T-helper 17 cell (primary cell): ENCODE measurements around the gene CYP24A1. TPM values are rescaled to one million over a fixed set of nuclear protein-coding genes. Genes with fewer than 3 reads are reported as not detected.

Experiments used
- ATAC-seq: fragments of 150-1000 bp; cut with Tn5 transposase; 2 replicates; pipeline ENCODE4 v1.10.0; 2021; ENCODE audit warnings: mild to moderate bottlenecking, moderate library complexity
- DNase-seq, 3 donors: peaks; one replicate each; pipeline versions ENCODE4 v3.0.0 to v3.0.0-alpha.2; 2020 to 2021
- H3K9me3 ChIP-seq: one replicate; pipeline ENCODE4 v1.7.0; 2013; ENCODE audit warnings: low read length, mild to moderate bottlenecking; ENCODE audit not compliant: control insufficient read depth, poor library complexity, severe bottlenecking
- H3K27ac Mint-ChIP-seq: one replicate; pipeline ENCODE4 v1.8.0; 2022; ENCODE audit warnings: mild to moderate bottlenecking, moderate library complexity, mixed read lengths
- H3K27me3 Mint-ChIP-seq: one replicate; pipeline ENCODE4 v1.8.0; 2022; ENCODE audit warnings: mixed read lengths
- H3K36me3 Mint-ChIP-seq: one replicate; pipeline ENCODE4 v1.8.0; 2022; ENCODE audit warnings: low read depth, mixed read lengths
- H3K4me1 Mint-ChIP-seq: one replicate; pipeline ENCODE4 v1.8.0; 2022; ENCODE audit warnings: mild to moderate bottlenecking, mixed read lengths
- H3K4me3 Mint-ChIP-seq: one replicate; pipeline ENCODE4 v1.8.0; 2022; ENCODE audit warnings: mild to moderate bottlenecking, moderate library complexity, mixed read lengths
- total RNA-seq, 4 donors: library from RNA in 2 of 4; stranded (reverse) in 2 of 4; gene quantifications; one replicate each; pipeline ENCODE4 v1.2.3 and lab custom pipeline; 2022 to 2026

CYP24A1 gene
- under 1 TPM in 1 of 2 donors, not detected in 1; 0.22 TPM for total RNA-seq
- total RNA-seq (lab: John Stamatoyannopoulos, UW) = 0.15 to 0.23 reads per million in 2 donors

- H3K4me1 Mint-ChIP-seq = peaks cover 10% of the 10 kb centered on the region
- peaks cover 6% of the 10 kb centered on the region for H3K36me3 Mint-ChIP-seq
- ATAC-seq (peak; percentile 47), DNase-seq (no peak)
- peak within 1 kb of the TSS; percentile 74 for H3K4me3 Mint-ChIP-seq
- H3K27ac Mint-ChIP-seq = no peak within 1 kb of the TSS
- no peaks in the 10 kb centered on the region for H3K9me3 ChIP-seq
- H3K27me3 Mint-ChIP-seq = peaks cover 82% of the 10 kb centered on the region
Measured at GRCh38 chr20:54173653-54174456, at the start of gene CYP24A1. Gene CYP24A1, minus strand, starts transcription at chr20:54173986. Its CDS starts 407 bp downstream, at chr20:54173579.

- DNase-seq = no peak
- H3K4me3 Mint-ChIP-seq = no peak overlapping the region
- peaks cover 10% of the 10 kb centered on the region for H3K4me1 Mint-ChIP-seq
- no peaks in the 10 kb centered on the region for H3K9me3 ChIP-seq
- peaks cover 3% of the 10 kb centered on the region for H3K36me3 Mint-ChIP-seq
- ATAC-seq = no peak
- H3K27me3 Mint-ChIP-seq = no peaks in the 10 kb centered on the region
- H3K27ac Mint-ChIP-seq = no peak overlapping the region
Measured at GRCh38 chr20:54223285-54223684, 49.5 kb upstream of the CYP24A1 start.

GRCh38 chr20:54221996-54222890 is 48.5 kb upstream of the CYP24A1 start:
- DNase-seq = no peak
- Mint-ChIP-seq H3K27ac (peak overlapping the region; percentile 70), H3K36me3 (peaks cover 3% of the 10 kb centered on the region), H3K4me1 (peaks cover 10% of the 10 kb centered on the region), H3K27me3 (no peaks in the 10 kb centered on the region), H3K4me3 (no peak overlapping the region)
- no peak for ATAC-seq
- no peaks in the 10 kb centered on the region for H3K9me3 ChIP-seq

GRCh38 chr20:54221353-54221752 is 47.6 kb upstream of the CYP24A1 start:
- DNase-seq (no peak), ATAC-seq (peak; percentile 79)
- peak overlapping the region; percentile 50 for H3K4me3 Mint-ChIP-seq
- H3K36me3 Mint-ChIP-seq = peaks cover 6% of the 10 kb centered on the region
- H3K27me3 Mint-ChIP-seq = no peaks in the 10 kb centered on the region
- peaks cover 10% of the 10 kb centered on the region for H3K4me1 Mint-ChIP-seq
- H3K9me3 ChIP-seq = no peaks in the 10 kb centered on the region
- H3K27ac Mint-ChIP-seq = peak overlapping the region; percentile 70

GRCh38 chr20:54220722-54221121 is 46.9 kb upstream of the CYP24A1 start:
- no peak for ATAC-seq

GRCh38 chr20:54219751-54220426 is 46.1 kb upstream of the CYP24A1 start:
- Mint-ChIP-seq H3K36me3 (peaks cover 7% of the 10 kb centered on the region), H3K27me3 (no peaks in the 10 kb centered on the region), H3K4me1 (peaks cover 10% of the 10 kb centered on the region), H3K27ac (no peak overlapping the region), H3K4me3 (no peak overlapping the region)
- no peak for ATAC-seq
- no peaks in the 10 kb centered on the region for H3K9me3 ChIP-seq
- DNase-seq = no peak

More at GRCh38 chr20:54220722-54221121, 46.9 kb upstream of the CYP24A1 start:
- H3K9me3 ChIP-seq = no peaks in the 10 kb centered on the region
- H3K4me3 Mint-ChIP-seq = no peak overlapping the region
- H3K27ac Mint-ChIP-seq = peak overlapping the region; percentile 70
- peaks cover 10% of the 10 kb centered on the region for H3K4me1 Mint-ChIP-seq
- DNase-seq = no peak
- H3K27me3 Mint-ChIP-seq = no peaks in the 10 kb centered on the region
- H3K36me3 Mint-ChIP-seq = peaks cover 6% of the 10 kb centered on the region

- no peak for DNase-seq
- Mint-ChIP-seq H3K27ac (no peak overlapping the region), H3K27me3 (no peaks in the 10 kb centered on the region), H3K4me1 (peaks cover 10% of the 10 kb centered on the region), H3K4me3 (no peak overlapping the region), H3K36me3 (peaks cover 7% of the 10 kb centered on the region)
- no peak for ATAC-seq
- H3K9me3 ChIP-seq = no peaks in the 10 kb centered on the region
Measured at GRCh38 chr20:54218470-54218869, 44.7 kb upstream of the CYP24A1 start.

- DNase-seq (no peak), ATAC-seq (no peak)
- Mint-ChIP-seq H3K36me3 (peaks cover 7% of the 10 kb centered on the region), H3K4me1 (peaks cover 10% of the 10 kb centered on the region), H3K4me3 (no peak overlapping the region), H3K27ac (peak overlapping the region; percentile 60), H3K27me3 (no peaks in the 10 kb centered on the region)
- H3K9me3 ChIP-seq = no peaks in the 10 kb centered on the region
Measured at GRCh38 chr20:54217762-54218161, 44.0 kb upstream of the CYP24A1 start.

GRCh38 chr20:54215157-54215789 is 41.5 kb upstream of the CYP24A1 start:
- Mint-ChIP-seq H3K4me1 (peaks cover 6% of the 10 kb centered on the region), H3K36me3 (peaks cover 4% of the 10 kb centered on the region)
- no peak for ATAC-seq

GRCh38 chr20:54214566-54214965 is 40.8 kb upstream of the CYP24A1 start:
- DNase-seq (no peak), ATAC-seq (no peak)
- Mint-ChIP-seq H3K27me3 (no peaks in the 10 kb centered on the region), H3K4me3 (no peak overlapping the region), H3K27ac (no peak overlapping the region), H3K4me1 (peaks cover 13% of the 10 kb centered on the region), H3K36me3 (peaks cover 4% of the 10 kb centered on the region)
- no peaks in the 10 kb centered on the region for H3K9me3 ChIP-seq

More at GRCh38 chr20:54215157-54215789, 41.5 kb upstream of the CYP24A1 start:
- no peak for DNase-seq
- H3K27ac Mint-ChIP-seq = no peak overlapping the region
- H3K27me3 Mint-ChIP-seq = no peaks in the 10 kb centered on the region
- no peaks in the 10 kb centered on the region for H3K9me3 ChIP-seq
- no peak overlapping the region for H3K4me3 Mint-ChIP-seq

GRCh38 chr20:54212871-54213270 is 39.1 kb upstream of the CYP24A1 start:
- no peaks in the 10 kb centered on the region for H3K9me3 ChIP-seq
- no peak for ATAC-seq
- no peak for DNase-seq
- Mint-ChIP-seq H3K27ac (no peak overlapping the region), H3K4me3 (no peak overlapping the region), H3K4me1 (peaks cover 21% of the 10 kb centered on the region), H3K36me3 (peaks cover 4% of the 10 kb centered on the region), H3K27me3 (no peaks in the 10 kb centered on the region)

- H3K4me1 Mint-ChIP-seq = peaks cover 21% of the 10 kb centered on the region
- no peak overlapping the region for H3K4me3 Mint-ChIP-seq
- ATAC-seq (no peak), DNase-seq (no peak)
- no peak overlapping the region for H3K27ac Mint-ChIP-seq
- H3K27me3 Mint-ChIP-seq = no peaks in the 10 kb centered on the region
- H3K36me3 Mint-ChIP-seq = peaks cover 4% of the 10 kb centered on the region
- H3K9me3 ChIP-seq = no peaks in the 10 kb centered on the region
Measured at GRCh38 chr20:54212226-54212625, 38.4 kb upstream of the CYP24A1 start.
